ENCODE measurements around the gene TKT. TPM values are rescaled to one million over a fixed set of nuclear protein-coding genes. Genes with fewer than 3 reads are reported as not detected.

Gene TKT
- total and polyA plus RNA-seq, 2 experiments from 2014 or later, result 584 to 1,411 TPM

GRCh38 chr3:53252096-53252946 is 3.5 kb downstream of the TKT start:
- Histone ChIP-seq H3K36me3 (ENCODE audit: insufficient read depth) (peaks cover 20% of the 10 kb centered on the region), H3K27ac (ENCODE audit: low read depth) (peak overlapping the region; percentile 86), H3K4me3 (peak overlapping the region; percentile 100), H3K4me2 (peak overlapping the region; percentile 100), H4K20me1 (replicated peaks; ENCODE audit: insufficient read depth) (peaks cover 64% of the 10 kb centered on the region), H3F3A (replicated peaks; ENCODE audit: low read depth) (peaks cover 27% of the 10 kb centered on the region), H3K27me3 (ENCODE audit: insufficient read depth) (no peaks in the 10 kb centered on the region), H3K9me2 (ENCODE audit: insufficient read depth) (no peaks in the 10 kb centered on the region), H3K4me1 (ENCODE audit: insufficient read depth) (peaks cover 65% of the 10 kb centered on the region), H3K79me2 (replicated peaks; ENCODE audit: insufficient read depth) (peaks cover 90% of the 10 kb centered on the region), H2AFZ (no peak overlapping the region)
- Mint-ChIP-seq H3K36me3 (ENCODE audit: low read depth) (peaks cover 68% of the 10 kb centered on the region), H3K4me1 (peaks cover 64% of the 10 kb centered on the region), H3K9me3 (no peaks in the 10 kb centered on the region), H3K27me3 (ENCODE audit: insufficient read depth, low read depth, poor library complexity) (peaks cover 35% of the 10 kb centered on the region), H3K27ac (peak overlapping the region; percentile 96), H3K4me3 (peak overlapping the region; percentile 96)
- ATAC-seq (peak; percentile 11), DNase-seq (ENCODE audit: low spot score) (peak; percentile 84)
- TF ChIP-seq JUNB (IDR thresholded peaks at IDR 0.05; ENCODE audit: unreplicated experiment) (no peak), NANOG (IDR thresholded peaks at IDR 0.05; ENCODE audit: borderline replicate concordance) (peak; percentile 40; the same call in 1 of the 2 replicates), EZH2phosphoT487 (IDR thresholded peaks at IDR 0.05; ENCODE audit: unreplicated experiment) (no peak)

- no peak for DNase-seq (ENCODE audit: low spot score)
- H3F3A ChIP-seq (replicated peaks; ENCODE audit: low read depth), result peaks cover 27% of the 10 kb centered on the region
- no peak for ATAC-seq
- no peak overlapping the region for H2AFZ ChIP-seq
- peaks cover 29% of the 10 kb centered on the region for H3K36me3 ChIP-seq (ENCODE audit: insufficient read depth)
- H3K4me1 ChIP-seq (ENCODE audit: insufficient read depth), result peaks cover 75% of the 10 kb centered on the region
- H3K27me3 ChIP-seq (ENCODE audit: insufficient read depth), result no peaks in the 10 kb centered on the region
- H3K4me3 ChIP-seq, result peak overlapping the region; percentile 100
- peak overlapping the region; percentile 76 for H3K27ac ChIP-seq (ENCODE audit: low read depth)
- H3K4me2 ChIP-seq, result peak overlapping the region; percentile 100
- H3K4me3 Mint-ChIP-seq, result peak overlapping the region; percentile 96
- TF ChIP-seq POLR2AphosphoS5 (IDR thresholded peaks at IDR 0.05; ENCODE audit: low read depth) (0 out of 2 replicates have a peak, but pooled peaks have one; percentile 31), NANOG (IDR thresholded peaks at IDR 0.05; ENCODE audit: borderline replicate concordance) (no peak)
- no peaks in the 10 kb centered on the region for H3K9me3 Mint-ChIP-seq
- peaks cover 98% of the 10 kb centered on the region for H3K79me2 ChIP-seq (replicated peaks; ENCODE audit: insufficient read depth)
- no peaks in the 10 kb centered on the region for H3K9me2 ChIP-seq (ENCODE audit: insufficient read depth)
- H4K20me1 ChIP-seq (replicated peaks; ENCODE audit: insufficient read depth), result peaks cover 76% of the 10 kb centered on the region
- peak overlapping the region; percentile 96 for H3K27ac Mint-ChIP-seq
- H3K36me3 Mint-ChIP-seq (ENCODE audit: low read depth), result peaks cover 78% of the 10 kb centered on the region
- peaks cover 27% of the 10 kb centered on the region for H3K27me3 Mint-ChIP-seq (ENCODE audit: insufficient read depth, low read depth, poor library complexity)
- H3K4me1 Mint-ChIP-seq, result peaks cover 68% of the 10 kb centered on the region
Measured at GRCh38 chr3:53250881-53251605, 4.8 kb downstream of the TKT start.

- Mint-ChIP-seq H3K4me3 (0 out of 3 replicates have a peak overlapping the region, but pooled peaks have one; percentile 17), H3K9me3 (no peaks in the 10 kb centered on the region), H3K27me3 (ENCODE audit: insufficient read depth, low read depth, poor library complexity) (peaks cover 27% of the 10 kb centered on the region), H3K4me1 (peaks cover 73% of the 10 kb centered on the region), H3K36me3 (ENCODE audit: low read depth) (peaks cover 84% of the 10 kb centered on the region), H3K27ac (no peak overlapping the region)
- H3K27me3 ChIP-seq (ENCODE audit: insufficient read depth), result no peaks in the 10 kb centered on the region
- peak overlapping the region; percentile 100; the same call in 1 of the 2 replicates for H3K4me3 ChIP-seq
- DNase-seq (ENCODE audit: low spot score) (no peak), ATAC-seq (no peak)
- H3K4me1 ChIP-seq (ENCODE audit: insufficient read depth), result peaks cover 81% of the 10 kb centered on the region
- peak overlapping the region; percentile 100 for H3K4me2 ChIP-seq
- no peak overlapping the region for H2AFZ ChIP-seq
- peaks cover 82% of the 10 kb centered on the region for H4K20me1 ChIP-seq (replicated peaks; ENCODE audit: insufficient read depth)
- H3K79me2 ChIP-seq (replicated peaks; ENCODE audit: insufficient read depth), result peaks cover 100% of the 10 kb centered on the region
- H3F3A ChIP-seq (replicated peaks; ENCODE audit: low read depth), result peaks cover 27% of the 10 kb centered on the region
- H3K9me2 ChIP-seq (ENCODE audit: insufficient read depth), result no peaks in the 10 kb centered on the region
- H3K27ac ChIP-seq (ENCODE audit: low read depth), result peak overlapping the region; percentile 76
- peaks cover 29% of the 10 kb centered on the region for H3K36me3 ChIP-seq (ENCODE audit: insufficient read depth)
- TF ChIP-seq EZH2phosphoT487 (IDR thresholded peaks at IDR 0.05; ENCODE audit: unreplicated experiment) (no peak), ZNF114 (CRISPR knock-in tag; IDR thresholded peaks at IDR 0.05) (no peak), CREB1 (CRISPR knock-in tag; IDR thresholded peaks at IDR 0.05; ENCODE audit: low read depth) (no peak), NANOG (IDR thresholded peaks at IDR 0.05; ENCODE audit: borderline replicate concordance) (no peak), CTCF (conservative IDR thresholded peaks at IDR 0.05; ENCODE audit: low read depth in 2 of 2) (no peak), ZNF331 (CRISPR knock-in tag; IDR thresholded peaks at IDR 0.05; ENCODE audit: low read depth) (no peak)
Measured at GRCh38 chr3:53250453-53250852, 5.4 kb downstream of the TKT start.
